Measurements from ENCODE around the gene DMBX1. TPM values are rescaled to one million over a fixed set of nuclear protein-coding genes. Genes with fewer than 3 reads are reported as not detected.

The DMBX1 gene
- total RNA-seq, 1 donor from 2014 or later = not detected

- Histone ChIP-seq H3K9me3 (no peaks in the 10 kb centered on the region), H3K27me3 (no peaks in the 10 kb centered on the region), H3K4me3 (no peak overlapping the region), H3K27ac (no peak overlapping the region), H3K36me3 (no peaks in the 10 kb centered on the region), H3K4me1 (no peaks in the 10 kb centered on the region)
- intact Hi-C loops (cut with DNase I) = no loop called here
- TF ChIP-seq CTCF (IDR thresholded peaks at IDR 0.05) = no peak
- no peak for DNase-seq (ENCODE audit: low spot score in 2 of 2)
Measured at GRCh38 chr1:46515576-46515975, 25.9 kb downstream of the DMBX1 start.

- Histone ChIP-seq H3K36me3 (no peaks in the 10 kb centered on the region), H3K4me1 (no peaks in the 10 kb centered on the region), H3K27me3 (no peaks in the 10 kb centered on the region), H3K9me3 (no peaks in the 10 kb centered on the region), H3K4me3 (no peak overlapping the region), H3K27ac (no peak overlapping the region)
- intact Hi-C loops (cut with DNase I) = no loop called here
- no peak for TF ChIP-seq CTCF (IDR thresholded peaks at IDR 0.05)
- no peak for DNase-seq (ENCODE audit: low spot score in 2 of 2)
Measured at GRCh38 chr1:46516200-46516950, 26.7 kb downstream of the DMBX1 start.

GRCh38 chr1:46517010-46517600, 27.5 kb downstream of the DMBX1 start:
- Histone ChIP-seq H3K4me3 (no peak overlapping the region), H3K27me3 (no peaks in the 10 kb centered on the region), H3K27ac (no peak overlapping the region), H3K4me1 (no peaks in the 10 kb centered on the region), H3K9me3 (no peaks in the 10 kb centered on the region), H3K36me3 (no peaks in the 10 kb centered on the region)
- no peak for DNase-seq (ENCODE audit: low spot score in 2 of 2)
- TF ChIP-seq CTCF (IDR thresholded peaks at IDR 0.05) = no peak
- intact Hi-C loops (cut with DNase I) = no loop called here

GRCh38 chr1:46517932-46518498, 28.4 kb downstream of the DMBX1 start:
- Histone ChIP-seq H3K4me3 (no peak overlapping the region), H3K4me1 (peaks cover 4 to 7% of the 10 kb centered on the region in 2 donors), H3K36me3 (no peaks in the 10 kb centered on the region), H3K9me3 (no peaks in the 10 kb centered on the region), H3K27me3 (no peaks in the 10 kb centered on the region), H3K27ac (no peak overlapping the region)
- no peak for TF ChIP-seq CTCF (IDR thresholded peaks at IDR 0.05)
- DNase-seq (ENCODE audit: low spot score in 2 of 2) = no peak
- intact Hi-C loops (cut with DNase I) = no loop called here

GRCh38 chr1:46519209-46519608, 29.6 kb downstream of the DMBX1 start:
- Histone ChIP-seq H3K27me3 (no peaks in the 10 kb centered on the region), H3K9me3 (no peaks in the 10 kb centered on the region), H3K36me3 (no peaks in the 10 kb centered on the region), H3K27ac (no peak overlapping the region), H3K4me3 (no peak overlapping the region), H3K4me1 (peaks cover 4 to 7% of the 10 kb centered on the region in 2 donors)
- TF ChIP-seq CTCF (IDR thresholded peaks at IDR 0.05) = no peak
- no peak for DNase-seq (ENCODE audit: low spot score in 2 of 2)
- intact Hi-C loops (cut with DNase I) = no loop called here
